Stimulated activated CD8-positive, alpha-beta memory T cell treated with anti-CD3 and anti-CD28 coated beads, Interleukin-4, amount 100 ng/mL, for 4 hours (primary cell): ENCODE results near the gene TOP2B.

Experiments used
- DNase-seq, 2 donors: peaks; one replicate each; pipeline ENCODE4 v3.0.0-alpha.2; 2020; ENCODE audit warnings: low read depth in 2 of 2, low spot score in 1 of 2

Gene TOP2B

DNA sequence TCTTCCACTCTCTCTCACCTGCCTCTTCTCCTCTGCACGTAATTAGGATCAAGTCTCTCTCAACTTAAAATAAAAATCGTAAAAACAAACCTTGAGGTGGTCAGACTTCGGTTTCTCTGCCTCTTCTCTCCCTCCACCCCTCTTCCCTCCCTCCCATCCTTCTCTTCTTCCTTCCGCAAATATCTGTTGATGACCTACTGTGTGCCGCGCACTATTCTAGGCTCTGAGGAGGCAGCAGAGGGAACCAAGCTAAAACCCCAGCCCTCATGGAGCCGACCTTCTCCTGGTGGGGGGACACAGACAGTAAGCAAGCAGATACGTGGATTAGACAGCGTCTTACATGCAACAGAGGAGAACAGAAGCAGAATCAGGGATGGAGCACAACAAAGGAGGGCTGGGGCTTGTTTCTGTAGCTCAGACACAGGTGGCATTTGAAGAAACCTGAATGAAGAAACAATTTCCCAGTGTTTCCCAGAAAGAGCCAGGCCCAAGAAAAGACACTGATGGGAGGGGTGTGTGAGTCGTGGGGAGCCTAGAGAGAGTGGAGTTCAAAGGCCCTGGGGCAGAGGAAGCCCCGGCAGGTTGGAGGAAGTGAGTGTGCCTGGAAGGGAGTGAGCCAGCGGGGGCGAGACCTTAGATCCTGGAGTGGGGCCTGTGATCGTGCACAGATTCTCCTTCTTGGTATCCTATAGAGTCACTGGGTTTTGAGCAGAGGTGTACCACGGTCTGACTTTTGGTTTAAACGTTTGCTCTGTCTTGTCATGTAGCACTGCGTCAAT lies 80.5 kb downstream of the TOP2B start:
- no peak for DNase-seq

DNA sequence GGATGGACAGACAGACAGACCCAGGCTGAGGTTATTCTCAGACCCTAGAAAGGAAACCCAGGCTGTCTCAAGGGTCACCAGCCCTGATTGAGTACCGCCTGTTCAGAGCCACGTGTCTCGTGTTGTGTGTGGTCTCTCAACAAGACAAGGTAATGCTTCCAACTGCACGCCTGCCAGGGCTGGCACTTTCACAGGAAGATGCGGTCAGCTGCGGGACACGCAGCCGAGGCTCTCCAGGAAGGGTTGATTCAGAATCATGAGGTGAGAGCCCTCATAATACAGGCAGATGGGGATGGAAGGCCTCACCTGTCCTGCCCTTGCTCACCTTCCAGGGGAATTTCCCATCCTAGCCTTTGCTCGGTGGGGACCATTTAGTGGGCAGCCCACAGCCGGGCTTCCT lies 81.4 kb downstream of the TOP2B start:
- no peak for DNase-seq

- no peak for DNase-seq
Measured at GRCh38 chr3:25582242-25582641, 82.5 kb downstream of the TOP2B start.

DNA sequence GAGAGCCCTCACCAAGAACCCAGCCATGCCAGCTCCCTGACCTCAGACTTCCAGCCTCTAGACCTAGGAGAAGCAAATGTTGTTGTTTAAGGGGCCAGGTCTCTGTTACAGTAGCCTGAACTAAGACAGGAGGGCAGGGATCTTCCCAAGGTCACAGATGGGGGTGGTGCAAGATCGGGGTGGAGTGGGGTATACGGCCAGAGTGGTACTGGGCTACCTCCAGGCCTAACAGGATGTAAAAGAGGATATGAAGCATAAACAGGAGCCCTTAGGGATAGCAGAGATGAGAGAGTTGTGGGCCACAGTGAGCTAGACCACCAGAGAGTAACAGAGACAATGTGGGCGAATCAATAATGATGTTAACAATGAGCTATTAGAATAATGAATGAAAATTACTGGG lies 82.9 kb downstream of the TOP2B start:
- DNase-seq = no peak

- no peak for DNase-seq
Measured at GRCh38 chr3:25581335-25581734, 83.4 kb downstream of the TOP2B start.

- no peak for DNase-seq
Measured at GRCh38 chr3:25580534-25580933, 84.2 kb downstream of the TOP2B start.

DNA sequence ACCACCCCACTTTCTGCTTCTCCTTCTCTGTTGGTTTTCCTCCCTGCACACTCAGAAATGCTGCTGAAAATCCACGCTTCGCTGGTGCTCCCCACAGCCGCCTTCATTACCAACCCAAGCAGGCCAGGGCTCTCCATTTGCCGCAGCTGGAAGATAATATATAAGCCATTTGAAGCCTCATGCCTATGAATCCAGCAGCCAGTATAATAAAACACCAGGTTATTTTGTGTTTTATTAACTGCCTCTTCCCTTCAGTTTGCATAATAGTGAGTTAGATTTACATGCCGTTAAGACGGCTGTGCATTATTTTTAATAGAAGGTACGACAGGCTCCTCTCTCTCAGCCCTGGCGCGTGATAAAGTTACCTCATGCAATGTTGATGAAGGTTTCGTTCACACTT lies 86.6 kb downstream of the TOP2B start:
- DNase-seq = no peak

GRCh38 chr3:25576831-25577454 lies 87.8 kb downstream of the TOP2B start:
- no peak for DNase-seq

DNA sequence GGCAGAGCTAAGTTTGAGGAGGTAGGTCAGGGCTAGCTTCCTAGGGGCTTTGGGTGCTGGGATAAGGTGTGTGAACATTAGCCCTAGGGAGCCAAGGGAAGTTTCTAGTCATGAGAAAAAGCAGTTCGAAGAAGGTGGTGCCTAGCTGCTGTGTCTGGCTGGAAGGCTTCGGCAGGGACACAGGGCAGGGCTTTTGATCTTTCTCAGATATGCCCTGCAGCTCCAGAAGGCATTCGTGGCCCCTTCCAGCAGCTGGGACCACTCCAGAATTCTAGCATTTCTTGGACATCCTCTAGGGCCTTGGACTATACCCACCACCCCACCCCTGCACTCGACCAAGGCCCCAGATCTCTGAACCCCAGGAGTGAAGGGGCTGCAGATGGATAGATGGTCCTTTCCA lies 88.6 kb downstream of the TOP2B start:
- no peak for DNase-seq

- DNase-seq = no peak
Measured at GRCh38 chr3:25575001-25575400, 89.7 kb downstream of the TOP2B start.

DNA sequence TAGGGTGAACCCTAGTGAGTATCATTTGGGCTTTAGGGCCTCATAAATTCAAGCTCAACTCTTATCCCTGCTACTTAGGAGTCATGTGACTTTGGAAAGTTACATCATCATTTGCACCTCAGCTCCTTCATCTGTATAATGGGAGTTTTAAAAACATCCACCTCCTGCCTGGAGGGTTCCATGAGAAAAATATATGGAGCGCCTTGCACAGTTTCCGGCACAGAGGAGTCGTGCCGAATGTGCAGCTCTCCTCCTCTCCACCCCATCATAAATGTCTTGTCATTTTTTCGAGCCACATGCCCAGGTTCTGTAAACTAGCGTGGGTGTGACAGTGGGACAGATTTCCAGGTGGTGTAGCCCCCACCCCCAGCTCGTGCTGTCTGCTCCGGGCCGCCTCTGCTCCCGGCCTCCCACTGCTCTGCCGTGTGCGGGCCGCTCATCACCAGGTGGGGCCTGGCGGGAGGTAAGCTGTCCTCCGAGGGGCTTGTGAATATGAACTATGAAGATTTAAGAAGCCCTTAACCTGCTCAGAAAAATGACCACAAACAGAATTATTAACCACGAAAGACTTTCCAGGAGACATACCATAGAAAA lies 90.4 kb downstream of the TOP2B start:
- no peak for DNase-seq

DNA sequence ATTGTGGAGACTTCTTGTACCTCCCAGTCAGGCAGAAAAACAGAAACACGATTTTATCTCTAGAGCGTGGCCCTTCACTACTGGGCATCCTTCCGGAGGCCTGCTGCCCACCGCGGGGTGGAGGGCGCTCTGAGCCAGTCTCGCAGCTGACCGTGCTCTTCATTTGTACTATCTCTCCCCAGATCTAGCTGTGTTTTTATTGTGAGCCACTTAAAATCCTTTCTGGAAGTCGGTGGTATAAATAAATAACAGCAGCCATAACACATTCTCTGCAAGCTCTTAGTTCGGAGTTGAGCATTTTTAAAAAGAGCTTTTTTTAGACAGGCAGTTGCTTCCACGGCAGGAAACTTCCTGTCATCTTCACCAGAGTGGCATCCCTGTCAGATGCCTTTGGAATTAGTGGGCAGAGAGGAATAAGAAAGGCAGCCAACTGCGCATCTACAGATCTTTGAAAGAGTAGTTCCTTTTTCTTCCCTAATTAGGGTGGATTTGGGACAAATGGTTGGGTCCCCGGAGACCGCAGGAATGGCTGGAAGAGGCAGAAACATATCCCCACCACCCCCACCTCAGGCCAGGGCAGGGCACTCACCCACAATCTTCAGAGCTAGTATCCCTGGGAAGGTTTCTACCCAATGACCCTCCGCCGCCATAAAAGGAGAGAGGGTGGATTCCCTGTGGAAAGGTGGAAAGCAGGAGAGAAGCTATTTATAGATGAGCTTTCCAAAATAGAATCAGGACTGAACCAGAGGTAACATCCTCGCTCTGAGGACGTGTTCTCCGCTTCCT lies 91.1 kb downstream of the TOP2B start:
- DNase-seq = no peak

GRCh38 chr3:25572919-25573385 lies 91.8 kb downstream of the TOP2B start:
- no peak for DNase-seq

- DNase-seq = no peak
Measured at GRCh38 chr3:25572336-25572735, 92.4 kb downstream of the TOP2B start.

DNA sequence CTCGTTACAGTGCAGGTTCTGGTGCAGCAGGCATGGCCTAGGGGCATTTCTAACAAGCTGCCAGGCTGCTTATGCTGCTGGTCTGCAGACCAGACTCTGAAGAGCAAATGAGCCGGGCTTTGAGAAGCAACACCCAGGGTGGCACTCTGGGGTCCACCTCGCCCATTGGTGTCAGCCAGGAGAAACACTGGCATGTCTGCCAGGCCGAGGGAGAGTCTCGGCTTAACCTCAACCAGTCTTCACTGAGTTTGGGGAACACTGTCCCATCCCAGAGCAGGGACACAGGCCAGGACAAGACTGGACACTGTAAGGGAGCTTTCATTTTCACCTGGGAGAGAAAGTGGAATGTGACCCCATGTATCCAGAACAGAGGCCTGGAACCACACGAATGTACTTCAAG lies 93.4 kb downstream of the TOP2B start:
- DNase-seq = no peak

DNA sequence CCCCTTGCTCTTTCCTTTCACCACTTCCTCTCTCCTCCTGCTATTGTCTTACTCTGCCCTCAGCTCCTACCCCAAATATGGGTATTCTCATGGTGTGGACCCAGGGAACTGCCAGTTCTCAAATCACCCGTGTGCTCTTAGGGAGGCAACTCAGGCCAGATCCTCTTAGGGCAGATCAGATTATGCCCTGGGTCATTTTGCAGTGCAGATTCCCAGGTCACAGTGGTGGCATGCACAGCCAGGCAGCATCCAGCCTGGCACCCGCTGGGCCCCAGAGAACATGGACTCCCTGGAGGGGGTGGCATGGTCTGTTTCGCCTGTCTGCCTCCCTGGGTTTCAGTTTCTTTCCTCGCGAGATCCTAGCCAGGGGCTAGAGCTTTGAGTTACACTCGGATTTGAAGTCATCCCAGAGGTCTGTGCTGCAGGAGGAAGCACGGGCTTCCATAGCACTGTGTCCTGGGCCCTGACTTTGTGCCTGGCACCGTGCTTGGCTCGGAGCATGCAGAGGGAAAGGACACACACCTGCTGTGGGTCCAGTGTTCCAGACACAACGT lies 96.1 kb downstream of the TOP2B start:
- no peak for DNase-seq

GRCh38 chr3:25567806-25568524 lies 96.7 kb downstream of the TOP2B start:
- DNase-seq = no peak

DNA sequence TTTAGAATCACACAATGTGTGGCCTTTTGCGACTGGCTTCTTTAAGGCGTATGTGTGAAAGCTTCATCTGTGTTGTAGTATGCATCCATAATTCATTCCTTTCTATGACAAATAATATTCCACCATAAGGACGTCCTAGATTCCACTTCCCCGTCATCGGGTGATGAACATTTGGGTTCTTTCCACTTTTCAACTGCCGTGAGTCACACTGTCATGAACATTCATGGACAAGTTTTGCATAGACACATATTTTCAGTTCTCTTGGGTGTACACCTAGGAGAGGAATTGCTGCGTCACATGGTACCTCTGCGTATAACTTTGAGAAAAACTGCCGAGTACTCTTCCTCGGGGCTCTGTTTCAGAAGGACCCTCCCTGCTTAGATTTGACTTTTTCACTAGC lies 97.3 kb downstream of the TOP2B start:
- DNase-seq = no peak

- no peak for DNase-seq
Measured at GRCh38 chr3:25566358-25566920, 98.3 kb downstream of the TOP2B start.

DNA sequence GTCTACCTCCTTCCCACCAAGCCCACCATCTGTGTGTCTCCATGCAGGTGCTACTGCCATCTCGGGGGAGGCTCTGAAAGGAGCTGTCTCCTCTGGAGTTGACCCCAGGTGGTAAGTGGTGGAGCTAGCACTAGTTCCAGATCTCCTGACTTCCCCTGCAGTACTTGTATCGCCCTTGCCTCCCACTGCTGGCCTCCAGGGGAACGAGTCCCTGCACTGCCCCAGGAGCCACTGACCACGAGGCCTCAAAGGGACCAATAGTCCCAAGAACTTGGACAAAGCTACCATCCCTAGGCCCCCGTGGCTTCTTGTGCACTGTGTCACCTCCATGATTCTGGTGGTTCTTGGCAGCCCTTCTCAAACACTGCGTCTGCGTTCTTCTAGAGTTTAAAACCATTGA lies 98.9 kb downstream of the TOP2B start:
- no peak for DNase-seq
